Stomach (tissue), 9 donors: Measurements from ENCODE around the gene SLC23A1. TPM values are rescaled to one million over a fixed set of nuclear protein-coding genes. Genes with fewer than 3 reads are reported as not detected.

ENCODE experiments used
- DNase-seq, 2 donors: peaks; one replicate each; pipeline versions ENCODE4 v3.0.0 to v3.0.0-alpha.2; 2013 to 2019
- H3K27ac ChIP-seq, 5 donors: fragments of 200-600 bp in 4 of 5; sonication (generic) in 4 of 5; one replicate each; pipeline ENCODE4 v1.5.1; 2013 to 2019; ENCODE audit warnings: mild to moderate bottlenecking in 1 of 5, moderate library complexity in 1 of 5
- H3K27me3 ChIP-seq, 3 donors: fragments of 200-600 bp; sonication (generic); one replicate each; pipeline ENCODE4 v1.5.1; 2017 to 2019; ENCODE audit warnings: mixed run types in 1 of 3
- H3K36me3 ChIP-seq, 4 donors: fragments of 200-600 bp; sonication (generic); 1 replicate in 3 of 4; 2 replicates in 1 of 4; pipeline ENCODE4 v1.5.1; 2016 to 2019
- H3K4me1 ChIP-seq, 4 donors: fragments of 200-600 bp; sonication (generic); one replicate each; pipeline ENCODE4 v1.5.1; 2016 to 2019
- H3K4me3 ChIP-seq, 4 donors: fragments of 200-600 bp; sonication (generic) in 3 of 4; one replicate each; pipeline ENCODE4 v1.5.1; 2016 to 2019; ENCODE audit warnings: mild to moderate bottlenecking in 1 of 4
- H3K9me3 ChIP-seq, 4 donors: fragments of 200-600 bp; sonication (generic); one replicate each; pipeline ENCODE4 v1.5.1; 2016 to 2019
- EP300 ChIP-seq: sonication (generic); formaldehyde crosslinking; IDR thresholded peaks from one replicate; pipeline ENCODE4 v1.6.1; 2017; ENCODE audit warnings: antibody characterized with exemption
- POLR2A ChIP-seq, 4 donors: fragments of 450-650 bp; IDR thresholded peaks; one replicate each; pipeline ENCODE4 v1.6.1; 2016; ENCODE audit warnings: antibody characterized with exemption in 4 of 4, control low read depth in 2 of 4, mild to moderate bottlenecking in 1 of 4, moderate library complexity in 1 of 4
- POLR2AphosphoS5 ChIP-seq, 3 donors: sonication (generic); formaldehyde crosslinking; IDR thresholded peaks; one replicate each; pipeline ENCODE4 v1.6.1; 2016; ENCODE audit warnings: antibody characterized with exemption in 3 of 3
- WGBS, 5 donors: extraction: QIAGEN DNeasy Blood & Tissue Kit in 3 of 5; methylation state at CpG; one replicate each; pipeline versions ENCODE4 v1.1.5 to v1.1.7; 2013 to 2018; 5-methylcytosine and 5-hydroxymethylcytosine counted together
- intact Hi-C: fragments of 100-400 bp; cut with DNase I; formaldehyde crosslinking; loops from one replicate; pipeline ENCODE4 v1.15.1; 2023; ENCODE audit warnings: low total_unique reads
- polyA plus RNA-seq, 3 donors: library from polyadenylated mRNA; stranded (reverse); fragments of 200-250 nt; gene quantifications; one replicate each; pipeline ENCODE4 v1.2.3, GENCODE V29; 2013
- total RNA-seq, 5 donors: library from RNA; depleted of rRNA; stranded (reverse); fragments of >200 nt; gene quantifications; one replicate each; pipeline versions ENCODE4 v1.1.0 to v1.2.3, GENCODE V29; 2014 to 2016
- TF ChIP-seq, protein P1 (sequence below), 7 experiments: fragments of 450-650 bp in 4 of 7; fragments of 200-600 bp in 3 of 7; sonication (generic) in 3 of 7; IDR thresholded peaks; one replicate each; pipeline ENCODE4 v1.5.1; 2016 to 2019; ENCODE audit warnings: antibody characterized with exemption in 7 of 7, control low read depth in 2 of 7, mild to moderate bottlenecking in 1 of 7
- donor health status: healthy with polysubstance abuse.
- donor health status: Bipolar disorder and iron deficiency.
- donor health status: healthy.

SLC23A1 gene
- total and polyA plus RNA-seq, 8 donors: 0.37 TPM; not detected in 7

DNA sequence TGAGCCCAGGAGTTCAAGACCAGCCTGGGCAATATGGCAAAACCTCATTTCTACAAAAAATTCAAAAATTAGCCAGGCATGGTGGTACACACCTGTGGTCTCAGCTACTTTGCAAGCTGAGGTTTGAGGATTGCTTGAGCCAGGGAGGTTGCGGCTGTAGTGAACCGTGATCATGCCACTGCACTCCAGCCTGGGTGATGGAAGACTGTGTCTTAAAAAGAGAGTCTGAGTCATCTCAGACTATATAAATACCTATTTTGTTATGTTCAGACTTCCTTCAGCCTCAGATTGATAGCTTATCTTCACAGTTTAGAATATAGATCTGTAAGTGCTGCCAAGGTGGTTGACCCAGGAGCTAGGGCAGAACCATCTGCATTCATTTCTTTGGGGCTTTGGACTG lies 43.0 kb downstream of the SLC23A1 start:
- Histone ChIP-seq H3K4me3 (no peak overlapping the region), H3K36me3 (peaks cover 0 to 2% (median under 1%) of the 10 kb centered on the region in 4 donors), H3K9me3 (no peaks in the 10 kb centered on the region), H3K4me1 (peaks cover 31 to 49% (median 42%) of the 10 kb centered on the region in 4 donors), H3K27me3 (no peaks in the 10 kb centered on the region), H3K27ac (no peak overlapping the region)
- intact Hi-C loops: loop anchor here (10.0 kb wide), 1 partner anchor 45 kb away; the partner anchor contains the start of gene MATR3
- 57 to 72% (median 60%) methylated on average over 2 of the region's 2 CpGs for WGBS, 5 donors
- DNase-seq: no peak
- TF ChIP-seq, protein P1, sequence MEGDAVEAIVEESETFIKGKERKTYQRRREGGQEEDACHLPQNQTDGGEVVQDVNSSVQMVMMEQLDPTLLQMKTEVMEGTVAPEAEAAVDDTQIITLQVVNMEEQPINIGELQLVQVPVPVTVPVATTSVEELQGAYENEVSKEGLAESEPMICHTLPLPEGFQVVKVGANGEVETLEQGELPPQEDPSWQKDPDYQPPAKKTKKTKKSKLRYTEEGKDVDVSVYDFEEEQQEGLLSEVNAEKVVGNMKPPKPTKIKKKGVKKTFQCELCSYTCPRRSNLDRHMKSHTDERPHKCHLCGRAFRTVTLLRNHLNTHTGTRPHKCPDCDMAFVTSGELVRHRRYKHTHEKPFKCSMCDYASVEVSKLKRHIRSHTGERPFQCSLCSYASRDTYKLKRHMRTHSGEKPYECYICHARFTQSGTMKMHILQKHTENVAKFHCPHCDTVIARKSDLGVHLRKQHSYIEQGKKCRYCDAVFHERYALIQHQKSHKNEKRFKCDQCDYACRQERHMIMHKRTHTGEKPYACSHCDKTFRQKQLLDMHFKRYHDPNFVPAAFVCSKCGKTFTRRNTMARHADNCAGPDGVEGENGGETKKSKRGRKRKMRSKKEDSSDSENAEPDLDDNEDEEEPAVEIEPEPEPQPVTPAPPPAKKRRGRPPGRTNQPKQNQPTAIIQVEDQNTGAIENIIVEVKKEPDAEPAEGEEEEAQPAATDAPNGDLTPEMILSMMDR (IDR thresholded peaks at IDR 0.05): no peak
- TF ChIP-seq EP300 (no peak), POLR2AphosphoS5 (IDR thresholded peaks at IDR 0.05) (no peak)

DNA sequence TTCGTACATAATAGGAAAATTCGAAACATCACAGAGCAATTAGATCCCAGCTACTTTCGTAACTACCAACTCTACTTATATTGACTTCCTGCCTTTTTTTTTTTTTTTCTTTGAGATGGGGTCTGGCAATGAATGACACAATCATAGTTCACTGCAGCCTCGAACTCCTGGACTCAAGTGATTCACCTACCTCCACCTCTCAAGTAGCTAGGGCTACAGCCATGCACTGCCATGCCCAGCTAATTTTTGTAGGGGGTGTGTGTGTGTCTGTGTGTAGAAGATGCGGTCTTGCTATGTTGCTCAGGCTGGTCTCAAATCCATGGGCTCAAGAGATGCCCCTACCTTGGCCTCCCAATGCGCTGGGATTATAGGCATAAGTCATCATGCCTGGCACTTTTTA lies 47.3 kb downstream of the SLC23A1 start:
- H3K9me3 ChIP-seq: no peaks in the 10 kb centered on the region
- H3K36me3 ChIP-seq: peaks cover 6 to 37% (median 34%) of the 10 kb centered on the region in 4 donors
- no peak overlapping the region for H3K4me3 ChIP-seq
- H3K27me3 ChIP-seq: no peaks in the 10 kb centered on the region
- no peak for DNase-seq
- WGBS, 5 donors: 61 to 79% (median 70%) methylated on average over 6 of the region's 6 CpGs
- no peak overlapping the region for H3K27ac ChIP-seq
- H3K4me1 ChIP-seq: peaks cover 1 to 14% (median 8%) of the 10 kb centered on the region in 4 donors
- intact Hi-C loops: no loop called here
- TF ChIP-seq POLR2AphosphoS5 (IDR thresholded peaks at IDR 0.05) (no peak), EP300 (no peak), POLR2A (IDR thresholded peaks at IDR 0.05) (no peak)
- TF ChIP-seq, protein P1 (IDR thresholded peaks at IDR 0.05): no peak

Other genes with a start within 250 kb of the SLC23A1 start
- 10 to 100 TPM; 22.2 to 60.0 (median 31.8) TPM for gene SIL1, start 184.9 kb downstream of the SLC23A1 start, total RNA-seq
- 10 to 100 TPM; 26.7 to 83.6 (median 74.6) TPM for gene SIL1, start 184.9 kb downstream of the SLC23A1 start, polyA plus RNA-seq
- 100 to 1,000 TPM in 4 of 5 donors, 10 to 100 TPM in 1; 73.6 to 352 (median 176) TPM for gene MATR3, start 89.6 kb downstream of the SLC23A1 start, total RNA-seq
- 10 to 100 TPM; 68.2 to 86.0 (median 73.9) TPM for gene MATR3, start 89.6 kb downstream of the SLC23A1 start, polyA plus RNA-seq
- 10 to 100 TPM; 12.7 to 92.7 (median 51.3) TPM for gene PAIP2, start 41.4 kb downstream of the SLC23A1 start, total RNA-seq
- 100 to 1,000 TPM in 1 of 3 donors, 10 to 100 TPM in 2; 57.5 to 104 (median 86.5) TPM for gene PAIP2, start 41.4 kb downstream of the SLC23A1 start, polyA plus RNA-seq
- gene MZB1, start 6.6 kb upstream of the SLC23A1 start, total RNA-seq: 10 to 100 TPM in 1 of 5 donors, 1 to 10 TPM in 3, not detected in 1; 1.1 to 15.8 (median 1.5) TPM
- gene MZB1, start 6.6 kb upstream of the SLC23A1 start, polyA plus RNA-seq: 10 to 100 TPM in 2 of 3 donors, 1 to 10 TPM in 1; 7.6 to 14.1 (median 11.1) TPM
- under 1 TPM in 2 of 5 donors, not detected in 3; 0.73 to 0.89 TPM for gene PROB1, start 11.8 kb upstream of the SLC23A1 start, total RNA-seq
- gene PROB1, start 11.8 kb upstream of the SLC23A1 start, polyA plus RNA-seq: under 1 TPM; 0.55 to 0.76 (median 0.56) TPM
- 1 to 10 TPM in 1 of 5 donors, under 1 TPM in 1, not detected in 3; 0.92 to 3.6 TPM for gene SPATA24, start 20.8 kb upstream of the SLC23A1 start, total RNA-seq
- gene SPATA24, start 20.8 kb upstream of the SLC23A1 start, polyA plus RNA-seq: 10 to 100 TPM in 1 of 3 donors, 1 to 10 TPM in 2; 5.4 to 10.1 (median 8.6) TPM
- gene DNAJC18, start 56.2 kb upstream of the SLC23A1 start, total RNA-seq: 10 to 100 TPM in 1 of 5 donors, 1 to 10 TPM in 1, under 1 TPM in 2, not detected in 1; under 0.01 to 12.1 (median 1.6) TPM
- gene DNAJC18, start 56.2 kb upstream of the SLC23A1 start, polyA plus RNA-seq: 1 to 10 TPM; 1.8 to 4.1 (median 2.7) TPM
- 10 to 100 TPM in 2 of 5 donors, 1 to 10 TPM in 1, not detected in 2; 7.3 to 15.2 (median 12.8) TPM for gene ECSCR, start 79.4 kb upstream of the SLC23A1 start, total RNA-seq
- gene ECSCR, start 79.4 kb upstream of the SLC23A1 start, polyA plus RNA-seq: 1 to 10 TPM; 5.4 to 10.0 (median 7.3) TPM
- under 1 TPM in 1 of 5 donors, not detected in 4; 0.87 TPM for gene SMIM33, start 87.7 kb upstream of the SLC23A1 start, total RNA-seq
- gene SMIM33, start 87.7 kb upstream of the SLC23A1 start, polyA plus RNA-seq: under 1 TPM in 2 of 3 donors, not detected in 1; 0.13 to 0.46 TPM
- 10 to 100 TPM in 3 of 5 donors, 1 to 10 TPM in 2; 6.1 to 16.2 (median 11.1) TPM for gene STING1, start 99.5 kb upstream of the SLC23A1 start, total RNA-seq
- gene STING1, start 99.5 kb upstream of the SLC23A1 start, polyA plus RNA-seq: 10 to 100 TPM in 2 of 3 donors, 1 to 10 TPM in 1; 8.8 to 23.7 (median 22.3) TPM
- gene UBE2D2, start 178.0 kb upstream of the SLC23A1 start, total RNA-seq: 100 to 1,000 TPM in 1 of 5 donors, 10 to 100 TPM in 4; 29.8 to 220 (median 76.0) TPM
- 100 to 1,000 TPM in 1 of 3 donors, 10 to 100 TPM in 2; 66.4 to 106 (median 75.1) TPM for gene UBE2D2, start 178.0 kb upstream of the SLC23A1 start, polyA plus RNA-seq